HG03139 (cell line): ENCODE measurements around the gene HSD17B10.
A peak's percentile ranks its signal among the peaks of the same experiment; 100 is the strongest.
"Not testable (repeated sequence)": the region's sequence is repeated elsewhere in the genome, so short reads cannot be mapped to it uniquely, and the experiment has no call there.

Experiments used
- ATAC-seq: cut with Tn5 transposase; IDR thresholded peaks from one replicate; pipeline ENCODE4 v1.9.1; 2021; ENCODE audit not compliant: unreplicated experiment

Gene HSD17B10

DNA sequence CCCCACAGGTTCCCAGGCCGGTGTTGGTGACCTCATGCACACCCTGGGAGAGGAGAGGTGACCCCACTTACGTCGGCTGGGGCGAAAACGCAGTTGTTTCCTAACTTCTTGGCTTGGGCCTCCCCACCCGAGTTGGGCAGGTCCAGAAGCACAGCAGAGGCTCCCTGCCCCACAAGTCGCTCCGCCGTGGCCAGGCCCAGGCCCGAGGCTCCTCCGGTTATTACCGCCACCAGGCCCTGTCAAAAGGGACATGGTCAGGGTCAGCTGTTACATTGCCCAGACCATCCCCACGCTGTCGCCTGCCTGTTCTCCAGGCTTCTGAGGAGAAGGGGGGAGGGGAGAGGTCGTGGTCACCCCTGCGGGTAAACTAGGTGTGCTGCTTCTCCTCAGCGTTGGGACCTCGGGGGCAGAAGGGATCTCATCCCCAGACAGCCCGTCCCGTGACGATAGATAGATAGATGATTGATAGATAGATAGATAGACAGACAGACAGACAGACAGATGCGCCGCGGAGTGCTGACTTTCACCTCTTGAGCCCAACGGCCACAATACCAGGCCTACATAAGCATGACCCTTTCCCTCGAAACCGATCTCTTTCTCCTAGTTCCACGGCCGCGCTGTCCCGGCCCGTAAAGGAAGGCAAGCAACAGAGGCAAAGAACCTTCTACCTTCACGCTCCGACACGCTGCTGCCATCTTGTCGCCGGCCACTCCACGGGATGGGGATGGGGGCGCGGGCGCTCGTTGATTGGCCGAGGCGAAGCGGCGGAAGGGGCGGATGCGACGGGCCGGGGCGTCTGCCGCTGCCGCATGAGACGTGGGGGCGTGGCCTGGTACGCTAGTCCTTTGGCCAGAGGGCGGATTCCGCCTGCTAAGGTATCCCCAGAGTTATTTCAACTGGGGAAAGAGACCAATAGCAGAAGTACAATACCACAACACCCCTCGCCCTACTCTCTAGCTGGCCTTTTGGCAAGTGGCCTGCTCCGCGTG lies at the start of gene HSD17B10:
Gene HSD17B10, minus strand, starts transcription at position 720 of the 989 bp plus-strand sequence. Its CDS starts 25 bp downstream, at position 695.
- ATAC-seq, result peak; percentile 91

DNA sequence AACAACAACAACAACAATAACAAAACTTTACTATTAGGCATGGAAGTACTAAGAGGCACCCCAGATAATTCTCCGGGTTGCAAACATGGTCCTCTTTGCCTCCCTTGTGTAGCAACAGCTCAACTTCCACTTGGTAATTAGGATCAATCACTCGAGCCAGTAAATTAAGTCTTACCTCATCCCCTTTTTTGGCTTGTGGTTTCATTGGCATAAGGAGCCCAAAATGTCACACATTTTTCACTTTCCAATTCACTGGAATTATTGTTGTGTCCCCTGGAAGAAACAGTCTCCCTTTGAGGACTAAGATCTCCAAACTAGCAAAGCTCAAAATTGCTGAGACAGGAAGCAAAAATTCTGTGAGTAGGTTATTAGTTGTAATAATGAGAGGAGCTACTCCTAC lies 49.2 kb upstream of the HSD17B10 start:
- no peak for ATAC-seq

DNA sequence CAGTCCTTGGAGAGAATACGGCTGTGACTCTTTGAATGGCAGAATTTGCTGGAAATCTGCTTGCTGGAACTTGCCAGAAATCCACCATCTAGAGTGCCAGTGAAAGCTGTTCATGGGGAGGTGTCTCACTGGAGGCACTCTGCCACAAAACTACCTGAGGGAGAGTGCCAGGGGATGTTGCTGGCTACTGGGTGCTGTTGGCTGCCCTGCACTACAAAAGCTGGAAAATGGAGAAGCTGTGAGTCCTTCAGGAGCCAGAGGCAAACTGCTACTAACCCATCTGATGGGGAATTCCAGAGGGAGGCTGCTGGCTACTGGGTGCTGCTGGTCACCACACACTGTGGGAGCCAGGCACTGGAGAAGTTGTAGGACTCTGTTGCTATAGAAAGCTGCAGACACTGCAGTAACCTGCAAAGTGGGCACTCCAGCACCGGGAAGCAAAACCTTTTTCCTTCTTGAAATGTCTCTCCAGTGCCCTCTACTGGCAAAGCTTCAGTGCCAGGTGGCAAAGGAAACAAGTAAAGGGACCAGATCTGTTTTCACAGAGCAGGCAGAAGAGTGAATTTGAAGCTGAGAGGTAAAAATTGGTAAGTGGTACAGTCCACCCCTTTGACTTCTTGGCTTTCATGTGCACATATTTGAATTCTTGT lies 47.8 kb upstream of the HSD17B10 start:
- ATAC-seq, result no peak

DNA sequence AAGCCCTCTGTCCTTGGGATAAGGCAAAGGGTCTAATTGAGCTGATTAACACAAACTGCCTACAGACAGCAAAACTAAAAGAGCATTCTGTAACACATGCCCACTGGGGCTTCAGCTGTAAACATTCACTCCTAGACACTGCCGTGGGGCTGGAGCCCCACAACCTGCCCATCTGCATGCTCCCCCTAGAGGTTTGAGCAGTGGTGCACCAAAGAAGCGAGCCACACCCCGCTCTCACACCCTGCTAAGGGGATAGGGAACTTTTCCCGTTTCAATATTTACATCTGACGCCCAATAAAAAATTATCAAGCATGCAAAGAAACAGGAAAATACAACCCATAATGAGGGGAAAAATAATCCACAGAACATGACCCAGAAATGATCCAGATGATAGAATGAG lies 46.9 kb upstream of the HSD17B10 start:
- no peak for ATAC-seq

DNA sequence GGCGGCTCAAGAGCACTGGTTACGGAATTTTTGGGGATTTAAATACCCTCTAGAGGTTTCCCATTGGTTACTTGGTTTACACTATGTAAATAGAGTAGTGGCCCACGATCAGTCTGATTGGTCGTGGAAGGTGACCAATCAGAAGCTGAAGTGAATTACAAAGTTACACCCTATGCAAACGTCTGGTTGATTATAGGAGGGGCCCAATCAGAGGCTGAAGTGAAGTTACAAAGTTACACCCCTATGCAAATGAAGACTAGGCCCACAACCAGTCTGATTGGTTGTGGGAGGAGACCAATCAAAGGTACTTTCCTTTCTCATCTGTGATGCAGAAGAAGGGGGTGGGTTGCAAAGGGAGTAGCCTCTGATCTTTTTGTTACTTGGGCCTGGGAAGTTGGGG lies 45.1 kb upstream of the HSD17B10 start:
- no peak for ATAC-seq

DNA sequence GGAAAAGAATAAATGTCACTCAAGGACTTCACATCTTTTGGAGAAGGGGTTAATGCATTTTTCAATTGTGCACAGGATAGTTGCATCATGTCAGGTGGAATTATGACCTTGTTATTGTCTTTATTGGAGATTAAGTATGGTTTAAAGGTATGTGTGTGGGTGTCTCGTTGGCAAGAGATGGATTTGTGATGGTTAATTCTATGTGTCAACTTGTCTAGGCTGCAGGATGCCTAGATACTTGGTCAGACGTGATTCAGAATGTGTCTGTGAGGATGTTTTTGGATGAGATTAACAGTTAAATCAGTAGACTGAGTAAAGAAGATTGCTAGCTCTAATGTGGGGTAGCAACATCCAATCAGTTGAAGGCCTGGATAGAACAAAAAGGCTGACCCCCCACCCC lies 42.2 kb upstream of the HSD17B10 start:
- no peak for ATAC-seq

DNA sequence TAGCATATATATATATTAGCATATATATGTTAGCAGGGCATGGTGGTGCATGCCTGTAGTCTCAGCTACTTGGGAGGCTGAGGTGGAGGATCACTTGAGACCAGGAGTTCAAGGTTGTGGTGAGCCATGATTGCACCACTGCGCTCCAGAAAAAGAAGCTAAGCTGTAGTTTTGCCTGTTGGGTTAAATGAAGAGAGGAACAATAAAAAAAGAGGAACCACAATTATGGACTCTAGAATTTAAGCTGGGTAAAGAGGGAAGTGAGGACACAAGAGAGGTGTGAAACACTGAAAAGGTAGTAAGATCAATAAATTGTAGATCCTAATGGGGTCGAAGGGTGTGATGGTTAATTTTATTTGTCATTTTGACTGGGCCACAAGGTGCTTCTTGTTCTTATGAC lies 40.5 kb upstream of the HSD17B10 start:
- no peak for ATAC-seq

DNA sequence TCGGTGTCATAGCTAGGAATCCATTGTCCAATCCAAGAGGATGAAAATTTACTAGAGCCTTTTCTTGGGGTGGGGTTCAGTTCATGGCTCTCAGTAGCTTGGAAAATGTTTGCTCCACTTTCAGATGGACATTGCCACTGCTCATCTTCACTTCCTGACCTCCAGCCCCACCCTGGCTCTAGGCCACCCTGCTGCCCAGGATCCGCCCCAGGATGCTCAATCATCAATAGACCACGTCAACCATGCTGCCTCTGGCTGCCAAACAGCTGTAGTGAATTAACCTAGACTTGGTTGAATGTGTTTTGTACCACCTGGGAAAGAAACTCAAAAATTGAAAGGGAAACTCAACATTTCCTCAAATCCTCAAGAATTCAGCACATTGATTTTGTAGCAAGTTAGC lies 37.2 kb upstream of the HSD17B10 start:
- no peak for ATAC-seq

DNA sequence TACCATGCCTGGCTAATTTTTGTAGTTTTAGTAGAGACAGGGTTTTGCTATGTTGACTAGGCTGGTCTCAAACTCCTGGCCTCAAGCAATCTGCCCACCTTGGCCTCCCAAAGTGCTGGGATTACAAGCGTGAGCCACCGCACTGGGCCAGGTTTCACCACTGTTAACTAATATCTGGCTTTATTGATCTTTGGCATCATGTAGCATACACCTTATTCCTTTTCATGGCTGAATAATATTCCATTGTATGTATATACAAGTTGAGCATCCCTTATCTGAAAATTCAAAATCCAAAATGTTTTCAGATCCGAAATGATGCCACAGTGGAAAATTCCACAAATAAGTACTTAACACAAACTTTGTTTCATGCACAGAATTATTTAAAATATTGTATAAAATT lies 34.5 kb upstream of the HSD17B10 start:
- ATAC-seq, result not testable (repeated sequence)

DNA sequence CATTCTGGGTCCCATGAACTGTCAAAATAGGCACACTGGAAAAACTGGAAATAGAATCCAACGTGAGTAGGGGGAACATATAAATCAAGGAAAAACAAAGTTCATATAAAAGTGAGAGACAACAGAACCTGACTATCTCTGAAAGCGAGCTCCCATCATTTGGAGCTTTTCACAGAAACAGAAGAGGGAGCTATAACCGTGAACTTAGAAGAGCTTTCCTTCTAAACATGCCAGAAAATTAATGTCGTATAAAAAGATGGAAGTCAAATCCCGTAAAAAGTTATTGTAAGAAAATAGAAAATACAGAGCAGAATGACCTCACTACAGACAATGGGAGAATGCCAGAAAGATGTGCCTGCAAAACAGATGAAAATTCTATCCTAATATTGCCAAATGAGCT lies 23.9 kb upstream of the HSD17B10 start:
- ATAC-seq, result no peak

DNA sequence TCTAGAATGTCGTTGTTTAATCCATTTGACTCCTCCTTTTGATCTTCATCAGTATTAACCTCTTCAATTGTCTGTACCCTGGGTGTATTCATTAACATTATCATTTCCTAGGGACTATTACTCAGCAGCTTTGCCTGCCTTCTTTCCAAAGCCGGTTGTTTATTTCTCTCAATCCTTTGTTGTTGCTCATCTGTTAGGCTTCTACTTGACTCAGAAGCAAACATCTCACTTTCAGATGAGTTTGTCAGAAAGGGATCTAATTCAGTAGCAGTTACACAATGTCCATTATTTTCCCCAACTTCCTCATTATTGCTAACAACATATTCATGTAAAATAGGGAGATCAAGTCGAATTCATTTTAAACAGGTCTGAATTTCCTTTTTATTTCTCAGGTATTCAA lies 22.1 kb upstream of the HSD17B10 start:
- no peak for ATAC-seq

DNA sequence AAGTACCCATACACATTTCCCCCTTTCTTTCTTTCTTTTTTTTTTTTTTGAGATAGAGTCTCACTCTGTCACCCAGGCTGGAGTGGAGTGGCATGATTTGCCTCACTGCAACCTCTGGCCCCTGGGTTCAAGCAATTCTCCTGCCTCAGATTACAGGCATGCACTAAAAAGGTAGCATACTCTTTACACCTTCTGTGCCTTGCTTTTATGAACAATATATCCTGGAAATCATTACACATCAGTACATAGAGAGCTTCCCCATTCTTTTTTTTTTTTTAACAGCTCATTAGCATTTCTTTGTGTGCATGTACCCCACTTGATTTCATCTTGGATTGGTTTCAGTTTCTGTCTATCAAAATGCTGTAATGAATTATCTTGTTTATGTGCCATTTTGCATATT lies 18.6 kb upstream of the HSD17B10 start:
- ATAC-seq, result no peak

DNA sequence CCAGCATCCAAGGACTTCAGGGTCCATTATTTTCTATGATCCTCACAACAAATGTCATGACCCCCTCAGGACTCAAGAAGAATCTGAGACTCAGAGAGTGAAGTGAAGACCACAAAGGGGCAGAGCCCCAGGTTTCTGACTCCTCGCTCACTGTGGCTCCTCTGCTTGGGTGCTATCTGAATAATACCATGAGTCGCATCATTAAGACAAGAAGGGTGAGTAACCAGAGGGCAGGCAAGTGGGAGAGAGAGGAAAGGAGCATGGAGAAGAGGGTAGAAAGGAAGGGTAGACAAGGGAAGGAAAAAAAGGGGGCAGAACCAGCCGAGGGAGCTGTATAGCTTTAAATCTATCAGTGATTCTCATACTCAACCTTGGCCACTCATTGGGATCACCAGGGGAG lies 15.5 kb upstream of the HSD17B10 start:
- ATAC-seq, result no peak

DNA sequence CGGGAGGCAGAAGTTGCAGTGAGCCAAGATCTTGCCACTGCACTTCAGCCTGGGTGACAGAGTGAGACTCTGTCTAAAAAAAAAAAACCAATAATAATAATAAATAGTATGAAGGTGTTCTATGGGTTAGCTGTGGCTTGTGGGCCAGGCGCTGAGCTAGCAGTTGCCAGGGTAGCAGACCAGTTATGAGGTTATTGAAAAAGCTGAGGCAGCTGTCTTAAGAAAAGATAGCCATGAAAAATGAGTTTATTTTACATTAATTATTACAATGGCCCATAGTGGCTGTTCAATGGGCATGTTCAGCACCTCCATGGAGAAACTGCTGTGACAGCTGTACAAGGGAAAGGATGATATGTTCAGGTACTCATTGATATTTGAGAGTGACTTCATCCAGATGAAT lies 13.3 kb upstream of the HSD17B10 start:
- ATAC-seq, result no peak

DNA sequence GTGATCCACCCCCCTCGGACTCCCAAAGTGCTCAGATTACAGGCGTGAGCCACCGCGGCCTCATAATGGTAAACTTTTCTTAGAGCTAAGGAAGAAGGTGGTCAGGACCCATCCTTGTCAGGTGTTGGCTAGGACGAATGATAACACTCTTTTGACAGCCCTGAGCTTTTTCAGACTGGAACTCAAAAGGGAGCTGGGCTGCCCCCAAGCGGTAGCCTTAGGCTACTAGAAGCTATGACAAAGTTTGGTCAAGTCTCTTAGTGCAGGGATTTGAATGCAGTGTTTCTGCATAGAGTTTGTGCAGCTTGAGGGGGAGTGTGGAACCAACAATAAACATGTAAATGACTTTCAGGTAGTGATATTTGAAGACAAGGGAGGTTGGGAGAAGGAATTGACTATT lies 11.8 kb upstream of the HSD17B10 start:
- no peak for ATAC-seq

DNA sequence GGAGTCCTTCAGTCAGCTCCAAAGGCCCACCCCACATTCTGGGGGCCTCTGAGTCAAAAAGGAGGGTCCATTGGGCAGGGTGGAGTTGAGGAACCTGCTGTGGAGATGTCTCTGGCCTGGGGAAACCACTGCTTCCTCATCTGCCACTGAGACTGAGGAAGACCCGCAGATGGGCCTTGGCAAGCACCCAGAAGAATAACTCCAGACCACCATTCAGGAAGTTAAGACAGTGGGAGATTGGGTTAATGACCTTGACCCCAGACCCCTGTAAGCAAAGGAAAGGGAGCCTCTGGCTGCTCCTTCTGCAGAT lies 8.1 kb upstream of the HSD17B10 start:
- ATAC-seq, result no peak

DNA sequence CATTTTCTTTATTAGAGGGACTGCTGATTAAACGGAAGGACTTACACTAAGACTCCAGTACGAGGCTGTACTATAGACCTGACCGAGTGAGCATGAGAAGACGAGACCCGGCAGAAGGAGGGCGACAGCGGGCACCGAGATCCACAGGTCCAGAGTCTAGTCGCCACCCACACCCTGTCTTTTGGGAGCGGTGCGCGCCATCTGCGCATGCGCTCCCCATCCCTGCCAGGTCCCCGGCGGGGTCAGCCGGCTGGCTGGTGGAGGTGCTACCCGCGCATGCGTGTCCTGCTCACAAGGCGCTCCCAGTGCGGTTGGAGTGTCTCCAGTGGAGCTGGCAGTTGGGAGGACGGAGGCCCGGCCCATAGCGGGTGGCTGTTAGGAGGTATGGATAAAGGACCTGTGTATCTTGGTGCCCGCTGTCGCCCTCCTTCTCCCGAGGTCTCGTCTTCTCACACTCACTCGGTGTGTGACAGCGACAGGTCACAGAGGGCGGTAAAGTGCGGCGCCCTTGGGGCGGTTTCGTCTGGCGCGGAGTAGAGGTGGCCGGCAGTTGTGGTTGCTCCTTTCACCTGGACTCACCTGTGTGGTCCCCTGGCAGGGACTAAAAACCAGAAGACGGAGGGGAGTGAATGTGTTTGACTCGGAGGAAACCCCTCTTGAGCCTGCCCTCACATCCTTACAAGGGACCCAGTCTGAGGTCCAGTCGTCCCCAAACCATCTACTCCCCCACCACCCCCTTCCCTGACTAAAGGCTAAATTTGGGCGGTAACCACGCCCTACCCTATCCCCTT lies 7.6 kb upstream of the HSD17B10 start:
- ATAC-seq, result peak; percentile 52

DNA sequence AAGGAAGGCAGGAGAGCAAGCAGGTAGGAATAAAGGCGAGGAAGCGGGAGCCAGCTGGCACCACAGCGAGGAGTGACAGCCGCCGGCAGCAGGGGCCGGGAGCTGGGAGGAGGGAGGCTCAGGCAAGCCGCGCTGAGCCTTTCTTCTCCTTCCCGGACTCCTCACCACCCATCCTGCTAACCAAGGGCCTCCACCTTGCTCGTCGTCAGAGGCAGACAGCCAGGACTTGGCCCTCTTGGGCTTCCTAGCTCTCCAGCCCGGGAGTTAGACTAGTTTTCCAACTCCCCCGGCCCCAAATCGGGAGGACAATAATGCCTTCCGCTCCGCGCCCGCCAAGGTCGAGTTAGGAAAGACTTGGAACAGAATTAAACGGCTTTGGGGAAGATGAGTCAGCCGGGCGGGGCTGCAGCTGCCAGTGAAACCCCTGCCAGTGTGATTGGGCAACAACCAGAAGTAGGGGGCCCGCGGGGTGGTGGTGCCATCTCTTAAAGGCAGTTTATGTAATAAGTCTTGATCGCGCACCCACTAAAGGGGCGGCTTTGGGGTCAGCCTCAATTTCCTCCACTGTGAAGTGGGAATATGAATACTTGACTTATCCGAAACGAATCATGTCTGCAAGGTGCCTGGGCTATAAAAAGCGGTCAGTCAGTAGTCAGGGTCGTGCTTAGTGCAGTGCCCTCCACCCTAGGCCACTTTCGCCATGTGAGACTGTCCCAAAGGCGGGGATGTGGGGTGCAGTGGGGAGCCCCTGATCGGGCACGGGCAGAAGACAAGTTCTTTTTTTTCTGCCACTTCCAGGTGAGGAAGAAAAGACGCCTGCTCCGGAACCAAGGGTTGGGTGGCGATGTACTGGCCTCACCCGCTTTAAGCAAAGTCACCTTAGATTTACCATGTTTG lies 6.7 kb upstream of the HSD17B10 start:
- ATAC-seq, result no peak

DNA sequence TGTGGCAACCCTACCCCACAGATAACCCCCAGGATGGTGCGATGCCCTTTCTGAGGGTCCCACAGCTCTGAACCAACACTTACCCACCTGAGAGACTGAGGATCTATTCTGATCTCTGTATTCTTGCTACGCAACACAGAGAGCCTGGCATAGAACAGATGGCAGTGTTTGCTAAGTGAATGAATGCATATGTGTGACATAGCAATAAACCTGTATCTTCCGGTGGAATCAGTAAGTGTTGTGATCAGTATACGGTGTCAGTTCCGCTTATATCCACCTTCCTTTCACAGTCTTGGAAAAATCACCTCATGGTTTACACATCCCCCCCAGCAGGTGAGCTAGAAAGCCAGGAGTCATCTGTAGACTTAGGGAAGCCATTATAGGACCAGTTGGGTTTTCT lies 5.9 kb upstream of the HSD17B10 start:
- ATAC-seq, result no peak

DNA sequence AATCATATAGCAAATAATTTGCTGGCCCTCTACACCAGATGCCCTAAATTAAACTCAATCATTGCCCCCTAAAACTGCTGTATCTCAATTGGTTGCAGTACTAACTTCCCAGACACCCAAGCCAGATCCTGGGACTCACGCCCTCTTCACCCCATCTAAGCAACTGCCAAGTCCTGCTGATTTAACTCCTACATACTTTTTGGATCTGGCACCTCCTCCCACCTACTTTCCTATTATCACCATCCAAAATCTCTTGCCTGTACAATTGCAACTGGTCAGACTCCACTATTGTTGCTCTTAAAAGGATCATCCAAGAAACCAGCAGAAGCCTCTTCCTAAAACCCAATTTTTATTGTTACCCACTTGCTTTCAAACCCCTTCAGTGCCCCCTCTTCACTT lies 4.7 kb upstream of the HSD17B10 start:
- ATAC-seq, result no peak
